HG02981 (cell line): ENCODE data around the gene RGS8.

Source experiments
- ATAC-seq: cut with Tn5 transposase; IDR thresholded peaks from one replicate; pipeline ENCODE4 v1.9.1; 2021; ENCODE audit warnings: mild to moderate bottlenecking, moderate library complexity; ENCODE audit not compliant: unreplicated experiment

Gene RGS8

GRCh38 chr1:182684116-182684828 lies at the start of gene RGS8:
Gene RGS8 (minus strand): TSS chr1:182684587. CDS start chr1:182669649, 14,938 bp downstream.
- no peak for ATAC-seq

DNA sequence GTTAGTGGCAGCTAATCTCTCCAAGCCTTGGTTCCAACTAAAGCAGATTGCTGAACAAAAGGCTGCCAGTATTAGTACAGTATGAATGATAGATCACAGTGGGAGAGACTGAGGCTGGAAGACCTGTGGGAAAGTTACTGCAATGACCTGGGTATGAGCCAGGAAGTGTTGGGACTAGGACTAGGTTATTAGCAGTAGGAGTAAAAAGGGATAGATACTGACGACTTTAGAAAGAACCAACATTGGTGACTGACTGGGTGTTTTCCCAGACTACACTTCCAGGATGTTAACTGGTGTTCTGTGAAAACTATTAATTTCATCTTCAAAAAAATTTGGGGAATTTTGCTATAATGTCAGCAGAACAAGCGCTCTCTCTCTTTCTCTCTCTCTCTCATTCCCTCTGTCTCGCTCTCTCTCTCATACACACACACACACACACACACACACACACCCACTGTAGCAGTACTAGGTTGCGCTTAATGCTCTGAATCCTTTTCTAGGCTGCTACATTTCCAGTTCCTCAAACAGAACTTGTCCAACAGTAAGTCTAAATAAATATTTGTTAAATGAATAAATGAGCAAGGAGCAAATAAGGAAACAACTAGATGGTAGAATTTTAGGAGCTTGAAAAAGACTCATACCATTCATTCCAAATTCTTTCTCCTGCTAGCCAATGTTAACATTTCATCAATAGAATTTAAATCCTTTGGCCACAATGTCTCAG lies 47.6 kb upstream of the RGS8 start:
- no peak for ATAC-seq

GRCh38 chr1:182726912-182727311 lies 42.5 kb upstream of the RGS8 start:
- no peak for ATAC-seq

GRCh38 chr1:182725259-182726255 lies 41.2 kb upstream of the RGS8 start:
- ATAC-seq: no peak

GRCh38 chr1:182724215-182724614 lies 39.8 kb upstream of the RGS8 start:
- no peak for ATAC-seq

DNA sequence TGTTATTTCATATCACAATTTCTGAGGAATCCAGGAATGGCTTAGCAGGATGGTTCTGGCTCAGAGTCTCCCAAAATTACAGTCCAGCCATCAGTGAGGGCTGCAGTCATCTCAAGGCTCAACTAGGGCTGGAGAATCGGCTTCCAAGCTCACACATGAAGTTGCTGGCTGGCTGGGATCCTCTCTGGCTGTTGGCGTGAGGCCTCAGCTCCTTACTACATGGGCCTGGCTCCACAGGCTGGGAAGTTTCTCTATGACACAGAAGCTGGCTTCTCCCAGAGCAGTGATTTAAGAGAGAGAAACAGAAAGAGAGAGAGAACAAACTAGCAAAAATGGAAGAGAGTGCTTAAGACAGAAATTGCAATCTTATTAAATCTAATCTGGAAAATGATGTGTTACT lies 38.8 kb upstream of the RGS8 start:
- no peak for ATAC-seq

GRCh38 chr1:182721525-182721924 lies 37.1 kb upstream of the RGS8 start:
- no peak for ATAC-seq

DNA sequence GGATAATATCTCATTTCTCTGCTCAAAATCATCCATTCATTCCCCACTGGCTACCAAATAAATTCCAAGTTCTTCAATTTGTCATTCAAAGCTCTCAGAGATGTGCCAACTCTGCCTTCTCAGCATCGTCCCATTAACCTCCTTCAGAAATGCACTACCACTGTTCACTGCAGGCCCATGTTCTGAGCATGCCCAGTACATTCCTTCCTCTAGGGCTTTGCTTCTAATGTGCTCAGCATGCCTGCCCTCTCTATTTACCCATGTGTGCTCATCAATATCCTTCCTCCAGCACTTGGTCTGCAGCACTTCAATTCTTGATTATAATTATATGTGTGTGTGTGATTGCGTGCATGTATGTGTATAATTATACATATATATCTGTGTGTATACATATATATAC lies 36.1 kb upstream of the RGS8 start:
- ATAC-seq: no peak

DNA sequence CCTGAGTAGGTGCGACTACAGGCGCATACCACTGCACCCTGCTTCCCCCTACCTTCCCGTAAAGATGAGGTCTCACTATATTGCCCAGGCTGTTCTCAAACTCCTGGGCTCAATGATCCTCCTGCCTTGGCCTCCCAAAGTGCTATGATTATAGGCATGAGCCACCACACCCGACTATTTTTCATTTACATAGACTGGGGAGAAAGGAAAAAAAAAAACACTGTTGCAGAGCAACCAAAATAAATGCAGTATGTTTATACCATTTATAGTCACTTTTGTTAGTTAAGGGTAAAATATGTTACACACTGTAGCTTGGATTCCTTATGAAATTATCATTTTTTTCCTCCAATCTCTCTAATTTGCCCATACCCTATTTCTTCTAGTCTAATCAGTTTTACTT lies 35.2 kb upstream of the RGS8 start:
- no peak for ATAC-seq

GRCh38 chr1:182718311-182718710 lies 33.9 kb upstream of the RGS8 start:
- no peak for ATAC-seq

GRCh38 chr1:182716740-182717720 lies 32.6 kb upstream of the RGS8 start:
- ATAC-seq: peak; percentile 65

- ATAC-seq: no peak
Observed at GRCh38 chr1:182715531-182715930, 31.1 kb upstream of the RGS8 start.

DNA sequence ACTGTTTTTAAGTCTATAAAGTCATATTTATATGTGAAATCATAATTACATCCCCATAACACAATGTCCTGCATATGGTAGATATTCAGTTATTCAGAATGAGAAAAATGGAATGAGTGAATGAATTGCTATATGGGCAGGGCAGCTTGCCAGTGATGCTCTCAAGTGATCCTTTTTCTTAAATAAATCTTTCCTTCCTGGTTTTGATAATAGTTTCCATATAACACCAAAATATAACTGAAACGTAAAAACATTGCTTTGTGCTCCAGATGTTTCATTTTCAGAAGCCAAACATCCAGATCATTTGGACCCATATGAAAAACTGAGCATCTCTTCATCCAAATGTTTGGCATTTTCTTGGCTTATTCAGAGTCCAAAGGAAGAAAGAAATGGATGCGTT lies 30.2 kb upstream of the RGS8 start:
- no peak for ATAC-seq

DNA sequence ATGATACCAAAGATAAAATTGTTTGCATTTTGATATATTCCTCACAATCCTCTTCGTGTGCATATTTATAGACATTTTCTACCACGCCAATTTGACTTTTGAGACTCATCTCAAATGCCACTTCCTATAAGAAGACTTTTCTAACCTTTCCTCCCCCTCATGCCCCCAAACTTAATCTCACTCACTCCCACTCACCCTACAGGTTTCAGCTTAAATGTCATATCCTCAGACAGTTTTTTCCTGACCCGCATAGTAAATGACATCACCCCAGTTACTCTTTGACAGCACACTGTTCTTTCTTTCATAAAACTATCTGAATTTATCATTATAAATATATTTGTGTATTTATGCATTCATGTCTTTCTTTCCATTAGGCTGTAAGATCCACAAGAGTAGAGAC lies 29.6 kb upstream of the RGS8 start:
- ATAC-seq: no peak

DNA sequence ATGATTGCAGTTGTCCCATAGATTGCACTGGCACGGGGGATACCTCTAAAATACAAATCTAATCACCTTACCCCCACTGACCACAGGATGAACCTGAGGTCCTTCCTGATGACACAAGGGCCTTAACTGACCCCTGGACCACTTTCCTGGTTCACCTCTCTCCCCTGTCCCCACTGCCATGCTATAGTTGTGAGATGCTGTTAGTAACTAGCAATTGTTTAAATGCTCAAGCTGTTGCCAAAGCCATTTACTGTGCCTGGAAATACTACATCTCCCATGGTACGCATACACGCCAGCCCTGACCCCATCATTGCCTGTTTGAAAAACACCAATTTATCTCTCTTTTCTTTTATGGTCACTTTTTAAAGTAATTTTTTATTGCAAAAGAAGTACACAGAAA lies 29.1 kb upstream of the RGS8 start:
- ATAC-seq: no peak

DNA sequence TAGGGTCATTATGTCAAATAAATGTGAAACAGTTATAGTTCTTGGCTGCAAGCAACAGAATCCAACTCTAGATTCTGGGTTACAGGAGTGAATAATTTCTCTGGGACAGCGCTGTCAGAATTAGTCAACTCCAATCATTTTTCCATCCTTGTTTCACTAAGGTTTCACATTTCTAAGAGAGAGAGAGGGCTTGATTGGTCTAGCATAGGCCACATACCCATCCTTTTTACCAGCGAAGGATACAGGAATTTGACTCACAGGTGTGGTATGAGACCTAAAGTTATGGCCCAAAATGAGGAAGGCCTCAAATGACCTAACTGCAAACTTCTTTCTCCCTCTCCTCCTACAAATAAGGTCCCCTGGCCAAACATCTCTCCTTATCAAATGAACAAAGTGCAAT lies 25.5 kb upstream of the RGS8 start:
- no peak for ATAC-seq

DNA sequence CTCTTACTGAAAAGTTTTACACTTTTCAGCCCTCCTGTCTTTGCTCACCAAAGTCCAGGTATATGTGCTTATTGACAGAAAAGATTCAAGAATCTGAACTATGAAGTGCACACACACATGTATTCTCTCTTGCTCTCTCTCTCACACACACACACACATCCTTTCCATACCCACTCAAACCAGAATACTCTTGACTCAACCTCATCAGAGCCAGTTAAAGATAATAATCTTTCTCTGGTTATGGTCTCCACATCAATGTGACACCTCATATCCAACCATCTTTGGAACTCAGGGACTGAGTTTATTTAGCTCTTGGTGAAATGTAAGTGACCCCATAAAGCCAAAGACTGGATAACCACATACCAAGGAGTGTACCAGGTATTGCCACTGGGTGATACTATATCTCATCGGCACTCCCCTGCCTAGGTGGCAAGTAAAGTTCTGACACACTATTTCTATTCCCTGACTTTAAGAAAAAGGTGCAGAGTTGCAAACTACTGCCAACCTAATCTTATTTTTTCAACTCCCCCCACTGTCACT lies 24.9 kb upstream of the RGS8 start:
- ATAC-seq: no peak

GRCh38 chr1:182707122-182707521 lies 22.7 kb upstream of the RGS8 start:
- no peak for ATAC-seq

DNA sequence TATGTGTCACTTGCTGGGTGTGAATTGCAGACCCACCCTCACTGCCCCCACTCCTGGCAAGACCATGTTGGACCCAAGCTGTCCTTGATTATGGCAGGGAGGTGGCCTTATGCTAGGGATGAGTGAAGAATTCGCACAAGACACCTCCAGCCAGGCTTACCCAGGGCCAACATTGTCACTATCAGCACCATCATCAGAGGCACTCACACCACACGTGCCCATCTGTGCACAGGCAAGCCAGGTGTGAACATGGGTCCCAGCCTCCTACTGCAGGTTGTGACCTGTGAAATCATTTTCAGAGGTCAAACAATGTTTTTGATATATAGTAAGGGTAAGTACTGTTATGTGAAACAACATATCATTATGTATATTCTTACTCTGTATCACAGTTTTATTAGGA lies 20.3 kb upstream of the RGS8 start:
- no peak for ATAC-seq

DNA sequence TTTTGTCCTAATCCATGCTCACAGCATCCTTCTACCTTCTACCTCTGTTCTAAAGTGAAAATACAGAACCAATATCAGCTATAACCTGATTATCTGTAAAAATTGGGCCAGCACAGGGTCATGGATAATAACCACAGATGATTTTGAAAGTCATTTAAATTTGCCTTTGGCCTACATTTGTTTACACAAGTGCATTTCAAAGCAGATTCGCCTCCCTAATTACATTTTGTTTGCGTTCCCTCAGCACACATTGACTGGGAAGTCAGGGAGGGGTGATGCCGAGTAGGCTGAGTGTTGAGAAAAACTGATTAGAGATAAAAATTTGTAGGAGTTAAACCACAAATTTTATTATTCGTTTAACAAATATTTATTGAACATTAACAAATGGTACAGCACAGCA lies 19.2 kb upstream of the RGS8 start:
- no peak for ATAC-seq
